Measurements from ENCODE around the gene NKX1-2.

The NKX1-2 gene

GRCh38 chr10:124495162-124495561 is 45.3 kb upstream of the NKX1-2 start:
- DNase-seq (ENCODE audit: low read depth) = no peak
- no peak for TF ChIP-seq CTCF (IDR thresholded peaks at IDR 0.05; ENCODE audit: low read depth, low read length, missing control alignments)
- no peak overlapping the region for H3K4me3 ChIP-seq (ENCODE audit: low read depth, low read length)

GRCh38 chr10:124494046-124494807 is 44.4 kb upstream of the NKX1-2 start:
- TF ChIP-seq CTCF (IDR thresholded peaks at IDR 0.05; ENCODE audit: low read depth, low read length, missing control alignments) = no peak
- H3K4me3 ChIP-seq (ENCODE audit: low read depth, low read length) = no peak overlapping the region
- DNase-seq (ENCODE audit: low read depth) = no peak

- H3K4me3 ChIP-seq (ENCODE audit: low read depth, low read length) = no peak overlapping the region
- no peak for TF ChIP-seq CTCF (IDR thresholded peaks at IDR 0.05; ENCODE audit: low read depth, low read length, missing control alignments)
- no peak for DNase-seq (ENCODE audit: low read depth)
Measured at GRCh38 chr10:124493214-124493882, 43.5 kb upstream of the NKX1-2 start.

- no peak for DNase-seq (ENCODE audit: low read depth)
- H3K4me3 ChIP-seq (ENCODE audit: low read depth, low read length) = no peak overlapping the region
- no peak for TF ChIP-seq CTCF (IDR thresholded peaks at IDR 0.05; ENCODE audit: low read depth, low read length, missing control alignments)
Measured at GRCh38 chr10:124492266-124492665, 42.4 kb upstream of the NKX1-2 start.

- TF ChIP-seq CTCF (IDR thresholded peaks at IDR 0.05; ENCODE audit: low read depth, low read length, missing control alignments) = no peak
- no peak overlapping the region for H3K4me3 ChIP-seq (ENCODE audit: low read depth, low read length)
- no peak for DNase-seq (ENCODE audit: low read depth)
Measured at GRCh38 chr10:124491105-124491504, 41.3 kb upstream of the NKX1-2 start.

- no peak for DNase-seq (ENCODE audit: low read depth)
- H3K4me3 ChIP-seq (ENCODE audit: low read depth, low read length) = no peak overlapping the region
- no peak for TF ChIP-seq CTCF (IDR thresholded peaks at IDR 0.05; ENCODE audit: low read depth, low read length, missing control alignments)
Measured at GRCh38 chr10:124486635-124487034, 36.8 kb upstream of the NKX1-2 start.
